ENCODE data around the gene HOXD8. TPM values are rescaled to one million over a fixed set of nuclear protein-coding genes. Genes with fewer than 3 reads are reported as not detected.
A peak's percentile ranks its signal among the peaks of the same experiment; 100 is the strongest.

The HOXD8 gene
- total and polyA plus RNA-seq, 2 of the 8 experiments (the other 6 are each of a cell fraction or from before 2014, with no cell fraction given) = not detected

DNA sequence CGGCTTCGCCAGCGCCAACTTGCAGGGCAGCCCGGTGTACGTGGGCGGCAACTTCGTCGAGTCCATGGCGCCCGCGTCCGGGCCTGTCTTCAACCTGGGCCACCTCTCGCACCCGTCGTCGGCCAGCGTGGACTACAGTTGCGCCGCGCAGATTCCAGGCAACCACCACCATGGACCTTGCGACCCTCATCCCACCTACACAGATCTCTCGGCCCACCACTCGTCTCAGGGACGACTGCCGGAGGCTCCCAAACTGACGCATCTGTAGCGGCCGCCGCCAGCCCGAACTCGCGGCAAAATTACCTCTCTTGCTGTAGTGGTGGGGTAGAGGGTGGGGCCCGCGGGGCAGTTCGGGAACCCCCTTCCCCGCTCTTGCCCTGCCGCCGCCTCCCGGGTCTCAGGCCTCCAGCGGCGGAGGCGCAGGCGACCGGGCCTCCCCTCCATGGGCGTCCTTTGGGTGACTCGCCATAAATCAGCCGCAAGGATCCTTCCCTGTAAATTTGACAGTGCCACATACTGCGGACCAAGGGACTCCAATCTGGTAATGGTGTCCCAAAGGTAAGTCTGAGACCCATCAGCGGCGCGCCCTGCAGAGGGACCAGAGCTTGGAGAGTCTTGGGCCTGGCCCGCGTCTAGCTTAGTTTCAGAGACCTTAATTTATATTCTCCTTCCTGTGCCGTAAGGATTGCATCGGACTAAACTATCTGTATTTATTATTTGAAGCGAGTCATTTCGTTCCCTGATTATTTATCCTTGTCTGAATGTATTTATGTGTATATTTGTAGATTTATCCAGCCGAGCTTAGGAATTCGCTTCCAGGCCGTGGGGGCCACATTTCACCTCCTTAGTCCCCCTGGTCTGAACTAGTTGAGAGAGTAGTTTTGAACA lies 42.7 kb downstream of the HOXD8 start:
- no peak overlapping the region for H2BK15ac ChIP-seq (ENCODE audit: low read length)
- no peak overlapping the region for H3K27ac ChIP-seq (ENCODE audit: low read depth, low read length)
- no peak overlapping the region for H3K14ac ChIP-seq (ENCODE audit: insufficient read length)
- H2AFZ ChIP-seq (ENCODE audit: low read length) = peak overlapping the region; percentile 7; the same call in 1 of the 2 replicates
- no peak overlapping the region for H2BK20ac ChIP-seq (ENCODE audit: low read length)
- H3K9me3 ChIP-seq (ENCODE audit: insufficient read depth in 2 of 2, low read depth in 1 of 2, low read length in 1 of 2) = no peaks in the 10 kb centered on the region
- peaks cover 3 to 37% of the 10 kb centered on the region in 2 experiments for H4K20me1 ChIP-seq (replicated peaks in 1 of 2; ENCODE audit: control insufficient read depth in 1 of 2, insufficient read depth in 2 of 2, low read length in 2 of 2)
- no peak overlapping the region for H4K5ac ChIP-seq (ENCODE audit: insufficient read length, low read depth, low read length)
- H3K27me3 ChIP-seq (replicated peaks in 1 of 4; ENCODE audit: control insufficient read depth in 3 of 4, extremely low read depth in 1 of 4, insufficient read depth in 3 of 4, low read length in 3 of 4) = peaks cover 94 to 100% (median 99%) of the 10 kb centered on the region in 4 experiments
- no peak overlapping the region for H3K9ac ChIP-seq (replicated peaks in 1 of 4; ENCODE audit: extremely low read depth in 1 of 4, low read depth in 3 of 4, low read length in 3 of 4)
- H4K91ac ChIP-seq (replicated peaks; ENCODE audit: insufficient read length, low read length) = no peak overlapping the region
- DNase-seq (ENCODE audit: low read depth in 1 of 2, low spot score in 2 of 2) (peak in 1 of 2 experiments; percentile 78), FAIRE-seq (no peak)
- peaks cover 3 to 25% (median 15%) of the 10 kb centered on the region in 4 experiments for H3K4me1 ChIP-seq (replicated peaks in 1 of 4; ENCODE audit: control insufficient read depth in 3 of 4, insufficient read depth in 4 of 4, low read length in 3 of 4)
- no peaks in the 10 kb centered on the region for H3K79me2 ChIP-seq (ENCODE audit: control insufficient read depth in 1 of 2, insufficient read depth in 2 of 2, low read length in 2 of 2)
- ChIA-PET CTCF (ENCODE audit: partially characterized antibody) (interaction anchor here (1.0 to 7.5 kb wide), 8 partner anchors 10 to 480 kb away, joined by 3 to 60 read pairs (median 4); partner anchors contain the start of gene HOXD1), POLR2A (ENCODE audit: partially characterized antibody) (interaction anchor here (0.5 to 1.3 kb wide), 2 partner anchors 14 to 48 kb away, joined by 3 to 6 read pairs; no protein-coding TSS in a partner anchor)
- no peak overlapping the region for H2BK120ac ChIP-seq (replicated peaks; ENCODE audit: low read depth, low read length)
- no peaks in the 10 kb centered on the region; a peak in 1 of 8 replicates for H3K36me3 ChIP-seq (ENCODE audit: control insufficient read depth in 2 of 4, insufficient read depth in 4 of 4, low read length in 3 of 4)
- no peak overlapping the region for H2AK5ac ChIP-seq (ENCODE audit: low read depth, low read length)
- peak overlapping the region in 3 of 4 experiments; percentile 7 to 47 (median 14); a peak in 5 of 8 replicates for H3K4me3 ChIP-seq (ENCODE audit: extremely low read depth in 1 of 4, insufficient read depth in 2 of 4, low read depth in 3 of 4, low read length in 4 of 4)
- peaks cover 3% of the 10 kb centered on the region; the same call in 1 of the 2 replicates for H3K23me2 ChIP-seq (ENCODE audit: low read depth, low read length)
- no peaks in the 10 kb centered on the region for H3K79me1 ChIP-seq (ENCODE audit: low read depth, low read length)
- no peak overlapping the region for H2BK5ac ChIP-seq (ENCODE audit: low read depth, low read length)
- peak overlapping the region; percentile 43; the same call in 1 of the 2 replicates for H3K18ac ChIP-seq (ENCODE audit: extremely low read depth, low read length)
- H3K4me2 ChIP-seq (ENCODE audit: insufficient read depth in 1 of 2, low read depth in 2 of 2, low read length in 2 of 2) = peak overlapping the region; percentile 76 to 81
- peak overlapping the region; percentile 79 for H4K8ac ChIP-seq (ENCODE audit: extremely low read depth, insufficient read depth, low read length)
- no peak overlapping the region for H3K56ac ChIP-seq (replicated peaks; ENCODE audit: insufficient read length, low read depth, low read length)
- H3K23ac ChIP-seq (ENCODE audit: insufficient read length) = no peak overlapping the region
- WGBS, 2 experiments (ENCODE audit: extremely low coverage in 1 of 2, insufficient coverage in 1 of 2, insufficient read length in 1 of 2, insufficient replicate concordance in 2 of 2, low coverage in 1 of 2, low lambda C conversion rate in 2 of 2, missing lambda C conversion rate in 1 of 2) = 6% methylated on average over 44 of the region's 60 CpGs; no CpG with 5 or more reads in 1 of the 2 experiments
- H3K4ac ChIP-seq (replicated peaks; ENCODE audit: insufficient read length, low read depth, low read length) = no peak overlapping the region
- H2BK12ac ChIP-seq (ENCODE audit: low read depth, low read length) = peak overlapping the region; percentile 75
- TF ChIP-seq RBBP5 (IDR thresholded peaks at IDR 0.05; ENCODE audit: borderline replicate concordance, low read depth, low read length) (no peak), CREB1 (IDR thresholded peaks at IDR 0.05) (no peak), HDAC2 (IDR thresholded peaks at IDR 0.05; ENCODE audit: borderline replicate concordance in 1 of 2, low read depth in 2 of 2, low read length in 2 of 2) (no peak), BRCA1 (IDR thresholded peaks at IDR 0.05; ENCODE audit: low read depth, low read length) (no peak), SUZ12 (IDR thresholded peaks at IDR 0.05; ENCODE audit: low read length) (peak; percentile 99), HDAC6 (IDR thresholded peaks at IDR 0.05; ENCODE audit: low read depth, low read length) (no peak), EZH2 (IDR thresholded peaks at IDR 0.05; ENCODE audit: low read depth, low read length, severe bottlenecking) (peak; percentile 100), NRF1 (IDR thresholded peaks at IDR 0.05; ENCODE audit: low read depth, low read length) (no peak), KDM4A (IDR thresholded peaks at IDR 0.05; ENCODE audit: low read depth, low read length, severe bottlenecking) (peak; percentile 72), RNF2 (IDR thresholded peaks at IDR 0.05; ENCODE audit: borderline replicate concordance, low read depth, low read length, missing control alignments, poor library complexity, severe bottlenecking) (peak; percentile 99)
